ENCODE measurements around the gene AHRR.

AHRR gene

GRCh38 chr5:469752-470483 lies 148.4 kb downstream of the AHRR start:
- POLR2A ChIA-PET = no interaction called here
- no peak for DNase-seq (ENCODE audit: extremely low spot score)
- no peak for TF ChIP-seq CTCF (IDR thresholded peaks at IDR 0.05; ENCODE audit: control extremely low read depth, extremely low read depth, low read depth, missing control alignments)
- CTCF ChIA-PET = interaction anchor here (2.0 kb wide), 1 partner anchor 23 kb away, joined by 9 read pairs; no protein-coding TSS in a partner anchor

GRCh38 chr5:470961-471749 lies 149.6 kb downstream of the AHRR start:
- TF ChIP-seq CTCF (IDR thresholded peaks at IDR 0.05; ENCODE audit: control extremely low read depth, extremely low read depth, low read depth, missing control alignments) = no peak
- POLR2A ChIA-PET = interaction anchor here (0.6 to 1.4 kb wide), 2 partner anchors 154 to 252 kb away, joined by 3 to 8 read pairs; no protein-coding TSS in a partner anchor
- CTCF ChIA-PET = interaction anchor here (1.0 to 3.0 kb wide), 6 partner anchors 8 to 153 kb away, joined by 3 to 22 read pairs (median 4); no protein-coding TSS in a partner anchor
- no peak for DNase-seq (ENCODE audit: extremely low spot score)

GRCh38 chr5:471750-472058 lies 150.2 kb downstream of the AHRR start:
- no peak for TF ChIP-seq CTCF (IDR thresholded peaks at IDR 0.05; ENCODE audit: control extremely low read depth, extremely low read depth, low read depth, missing control alignments)
- ChIA-PET POLR2A (interaction anchor here (0.5 to 1.4 kb wide), 3 partner anchors 36 to 252 kb away, joined by 3 to 8 read pairs (median 4); no protein-coding TSS in a partner anchor), CTCF (interaction anchor here (1.0 to 3.0 kb wide), 5 partner anchors 8 to 154 kb away, joined by 3 to 22 read pairs (median 3); no protein-coding TSS in a partner anchor)
- no peak for DNase-seq (ENCODE audit: extremely low spot score)

- POLR2A ChIA-PET = interaction anchor here (0.5 to 1.4 kb wide), 3 partner anchors 35 to 253 kb away, joined by 3 to 8 read pairs (median 4); no protein-coding TSS in a partner anchor
- TF ChIP-seq CTCF (IDR thresholded peaks at IDR 0.05; ENCODE audit: control extremely low read depth, extremely low read depth, low read depth, missing control alignments) = no peak
Measured at GRCh38 chr5:472076-472655, 150.7 kb downstream of the AHRR start.

DNA sequence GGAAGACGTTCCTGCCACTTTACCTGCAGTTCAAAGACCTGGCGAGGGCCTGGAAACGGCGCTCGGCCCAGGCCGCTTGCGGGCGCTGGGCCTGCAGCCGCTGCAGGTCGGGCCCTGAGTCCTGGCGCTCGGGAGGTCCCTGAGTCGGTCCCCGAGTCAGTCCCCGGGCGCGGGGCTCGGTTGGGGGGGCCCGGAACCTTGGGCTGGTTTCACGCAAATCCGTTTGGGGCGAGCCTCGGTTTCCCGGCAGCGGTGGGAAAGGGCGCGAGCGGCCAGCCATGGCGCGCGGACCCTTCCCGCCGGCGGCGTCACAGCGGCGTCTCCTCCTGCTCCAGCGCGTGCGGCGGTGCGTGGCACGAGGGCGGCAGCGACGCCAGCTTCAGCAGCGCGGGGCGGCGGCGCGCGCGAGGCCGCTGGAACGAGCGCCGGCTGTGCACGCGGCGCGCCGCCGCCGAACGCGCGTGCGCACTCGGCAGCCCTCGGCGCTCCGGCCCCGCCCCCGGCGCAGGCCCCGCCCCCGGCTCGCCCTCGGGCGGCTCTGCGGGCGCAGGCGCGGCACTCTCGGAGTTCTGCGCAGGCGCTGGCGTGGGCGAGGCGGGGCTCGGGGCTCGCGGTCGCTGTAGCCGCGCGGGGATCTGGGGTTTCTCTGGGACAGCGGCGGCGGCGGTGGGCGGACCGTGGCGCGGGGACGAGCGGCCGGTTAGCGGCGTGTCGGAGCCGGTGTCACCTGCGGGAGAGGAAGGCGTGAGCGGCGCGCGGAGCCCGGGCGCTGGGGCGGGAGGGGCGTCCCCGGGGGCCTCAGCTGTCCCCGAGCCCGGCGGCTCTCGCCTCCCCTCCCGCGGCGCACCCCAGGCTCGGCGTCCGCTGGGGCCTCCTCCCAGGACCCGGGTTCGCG lies 151.4 kb downstream of the AHRR start:
- peak; percentile 100 for DNase-seq (ENCODE audit: extremely low spot score)
- POLR2A ChIA-PET = interaction anchor here (1.4 kb wide), 2 partner anchors 27 to 156 kb away, joined by 3 to 4 read pairs; no protein-coding TSS in a partner anchor
- no peak for TF ChIP-seq CTCF (IDR thresholded peaks at IDR 0.05; ENCODE audit: control extremely low read depth, extremely low read depth, low read depth, missing control alignments)
- CTCF ChIA-PET = interaction anchor here (1.0 to 3.0 kb wide), 3 partner anchors 27 to 156 kb away, joined by 4 to 22 read pairs (median 5); no protein-coding TSS in a partner anchor

More at GRCh38 chr5:472076-472655, 150.7 kb downstream of the AHRR start:
- CTCF ChIA-PET = interaction anchor here (1.0 to 3.0 kb wide), 5 partner anchors 9 to 154 kb away, joined by 3 to 22 read pairs (median 3); no protein-coding TSS in a partner anchor
- DNase-seq (ENCODE audit: extremely low spot score) = no peak

All from GM10248 (cell line).